HG03469 (cell line): ENCODE results near the gene GLB1L3.
"Not testable (repeated sequence)": the region's sequence is repeated elsewhere in the genome, so short reads cannot be mapped to it uniquely, and the experiment has no call there.

Source experiments
- ATAC-seq: cut with Tn5 transposase; IDR thresholded peaks from one replicate; pipeline ENCODE4 v1.9.1; 2021; ENCODE audit warnings: mild to moderate bottlenecking, moderate library complexity, moderate number of reproducible peaks; ENCODE audit not compliant: unreplicated experiment

The GLB1L3 gene

DNA sequence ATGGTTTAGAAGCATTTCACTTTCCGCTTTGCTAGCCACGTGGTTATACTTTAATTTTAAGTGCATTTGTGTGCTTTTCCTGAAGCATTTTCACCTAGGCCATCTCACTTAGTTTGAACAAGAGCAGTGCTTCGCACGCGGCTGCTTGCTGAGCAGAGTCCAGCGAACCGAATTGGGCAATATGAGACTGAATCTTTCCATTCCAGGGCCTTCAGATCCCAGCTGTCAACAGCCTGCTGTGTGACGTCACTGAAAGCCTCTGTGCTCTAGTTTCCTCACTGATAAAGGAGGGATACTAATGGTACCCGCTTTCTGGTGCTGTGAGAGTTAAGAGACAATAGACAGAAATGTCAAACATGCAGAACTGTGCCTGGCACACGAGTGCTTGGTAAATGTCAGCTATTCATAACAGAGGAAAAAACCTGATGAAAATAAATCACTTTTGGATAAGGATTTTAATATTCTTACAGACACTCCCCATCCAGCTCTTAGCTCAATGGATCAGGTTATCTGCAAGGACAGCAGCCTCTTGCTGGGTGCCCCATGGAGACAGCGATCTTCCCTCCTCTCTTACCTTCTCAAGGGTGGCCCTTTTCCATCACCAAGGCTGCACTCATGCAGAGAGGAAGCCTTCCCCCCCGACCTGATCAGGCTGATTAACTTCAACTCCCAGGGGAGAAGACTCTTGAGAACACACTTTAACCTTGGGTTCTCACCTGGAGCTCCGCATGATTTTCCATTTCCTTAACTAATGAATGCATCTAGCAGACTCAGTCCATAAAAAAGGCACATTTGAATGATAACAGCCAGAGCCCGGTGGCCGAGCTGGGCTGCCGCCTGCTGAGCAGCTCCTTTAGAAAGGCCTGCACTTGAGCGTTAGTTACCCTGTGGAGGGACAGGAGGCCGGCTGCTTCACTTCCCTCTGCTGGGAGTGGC lies 3.5 kb upstream of the GLB1L3 start:
- no peak for ATAC-seq

DNA sequence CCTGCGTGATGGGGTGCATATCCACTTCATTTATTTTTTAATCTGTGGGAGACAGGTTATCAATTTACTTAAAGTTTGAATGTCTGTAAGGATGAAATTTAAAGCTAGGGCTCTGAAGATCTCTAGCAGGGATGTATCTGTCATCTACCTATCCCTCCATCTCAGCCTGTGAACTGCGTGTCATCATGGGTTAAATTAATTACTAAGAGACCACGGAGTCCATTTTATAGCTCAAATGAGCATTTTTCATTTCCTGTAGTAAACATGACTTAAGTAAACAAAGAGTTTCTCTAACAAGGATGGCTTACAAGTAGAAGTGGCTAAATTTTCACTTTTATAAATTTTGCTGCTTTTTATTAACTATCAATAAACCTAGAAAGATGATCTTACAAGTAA lies 2.9 kb upstream of the GLB1L3 start:
- no peak for ATAC-seq

DNA sequence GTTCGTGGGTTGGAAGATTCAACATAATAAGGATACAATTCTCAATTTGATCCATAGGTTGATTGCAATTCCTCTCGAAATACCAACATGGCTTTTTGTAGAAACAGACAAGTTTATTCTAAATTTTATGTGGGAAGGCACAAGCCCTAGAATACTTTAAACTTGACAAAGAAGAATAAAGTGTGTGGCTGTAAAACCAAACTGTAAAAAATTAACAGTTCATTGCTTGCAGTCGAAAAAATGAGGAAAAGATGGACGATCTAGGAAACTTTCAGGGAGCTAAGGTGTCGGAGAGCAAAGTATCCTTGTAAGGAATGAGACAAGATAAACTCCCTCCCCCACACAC lies 1.0 kb upstream of the GLB1L3 start:
- no peak for ATAC-seq

DNA sequence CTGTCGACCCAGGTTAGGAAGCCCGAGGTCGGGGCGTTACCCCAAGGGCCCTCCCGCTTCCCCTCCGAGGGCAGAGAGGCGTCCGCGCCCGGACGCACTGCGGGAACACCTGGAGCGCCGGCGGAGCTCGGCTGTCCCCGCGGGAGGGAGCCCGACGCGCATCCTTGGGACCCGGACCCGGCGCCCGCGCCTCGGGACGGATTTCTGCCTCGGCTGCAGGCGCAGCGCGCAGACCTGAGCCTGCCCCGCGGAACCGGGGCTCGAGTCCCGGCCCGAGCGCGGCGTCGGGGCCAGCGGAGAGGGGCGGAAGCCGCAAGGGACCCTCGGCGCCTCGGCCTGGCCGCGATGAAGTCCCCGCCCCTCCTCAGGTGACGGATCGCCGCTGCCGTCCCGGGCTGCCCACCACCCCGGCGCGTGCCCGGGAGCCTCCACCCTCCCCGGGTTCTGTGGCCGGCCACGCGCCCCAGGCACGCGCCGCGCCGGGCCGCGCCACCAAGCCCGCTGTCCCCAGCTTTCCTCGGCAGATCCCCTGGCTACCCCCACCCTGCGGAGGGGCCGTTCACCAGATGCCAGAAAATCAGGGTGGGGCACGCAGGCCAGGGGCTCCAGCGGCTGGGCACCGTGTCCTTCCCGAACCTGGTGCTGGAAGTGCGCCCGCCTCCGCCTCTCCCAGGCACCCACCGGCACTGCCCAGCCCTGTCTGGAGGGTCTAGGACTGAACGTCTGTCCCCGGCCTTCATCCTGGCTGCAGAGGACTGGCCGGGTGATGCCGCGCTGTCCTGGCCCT lies 410 bp downstream of the GLB1L3 start:
- ATAC-seq: no peak

DNA sequence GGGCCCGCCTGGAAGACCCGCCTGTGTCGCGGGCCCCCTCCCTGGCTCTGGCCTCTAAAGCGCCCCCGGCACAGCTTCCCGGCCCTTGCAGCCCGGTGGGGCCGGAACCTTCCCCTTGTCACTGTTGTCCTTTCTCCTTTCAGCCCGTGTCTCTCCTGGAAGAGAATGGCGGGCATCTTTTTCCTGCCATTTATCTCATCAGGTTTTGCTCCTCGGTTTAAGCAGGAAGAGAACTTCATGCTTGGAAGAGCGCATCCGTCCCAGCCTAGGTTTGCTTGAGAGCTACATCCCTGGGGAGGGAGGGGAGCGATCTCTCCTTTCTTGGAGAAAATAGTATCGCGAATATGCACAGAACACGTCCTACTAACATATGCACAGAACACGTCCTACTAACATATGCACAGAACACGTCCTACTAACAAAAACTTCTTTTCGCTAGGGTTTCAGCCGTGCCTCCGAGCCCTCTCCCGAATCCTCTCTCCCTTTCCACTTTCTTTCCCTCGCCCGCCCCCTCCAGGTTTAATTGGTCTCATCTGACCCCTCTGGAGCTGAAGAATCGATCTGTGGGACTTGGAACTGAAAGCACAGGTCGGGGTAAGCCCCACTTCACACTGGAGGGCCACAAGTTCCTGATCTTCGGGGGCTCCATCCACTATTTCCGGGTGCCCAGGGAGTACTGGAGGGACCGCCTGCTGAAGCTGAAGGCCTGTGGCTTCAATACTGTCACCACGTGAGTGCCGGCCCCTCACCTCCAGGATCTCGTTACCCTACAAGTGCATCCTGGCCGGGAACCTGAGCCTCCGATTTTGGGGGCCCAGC lies 1.2 kb downstream of the GLB1L3 start:
- ATAC-seq: no peak

DNA sequence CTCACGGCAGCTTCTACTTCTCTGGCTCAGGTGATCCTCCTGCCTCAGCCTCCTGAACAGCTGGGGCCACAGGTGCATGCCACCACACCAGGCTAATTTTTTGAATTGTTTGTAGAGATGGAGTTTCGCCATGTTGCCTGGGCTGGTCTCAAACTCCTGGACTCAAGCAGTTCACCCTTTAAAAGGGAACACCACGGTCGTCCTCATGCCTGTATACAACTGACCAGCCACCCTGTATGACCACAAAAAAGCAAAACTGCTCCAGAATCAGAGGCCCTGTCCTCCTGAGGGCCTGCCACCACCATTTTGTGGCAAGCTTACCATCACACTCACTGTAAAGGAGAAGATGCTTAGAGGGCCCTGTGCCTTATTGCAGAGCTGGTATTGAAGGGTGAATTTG lies 2.2 kb downstream of the GLB1L3 start:
- no peak for ATAC-seq

DNA sequence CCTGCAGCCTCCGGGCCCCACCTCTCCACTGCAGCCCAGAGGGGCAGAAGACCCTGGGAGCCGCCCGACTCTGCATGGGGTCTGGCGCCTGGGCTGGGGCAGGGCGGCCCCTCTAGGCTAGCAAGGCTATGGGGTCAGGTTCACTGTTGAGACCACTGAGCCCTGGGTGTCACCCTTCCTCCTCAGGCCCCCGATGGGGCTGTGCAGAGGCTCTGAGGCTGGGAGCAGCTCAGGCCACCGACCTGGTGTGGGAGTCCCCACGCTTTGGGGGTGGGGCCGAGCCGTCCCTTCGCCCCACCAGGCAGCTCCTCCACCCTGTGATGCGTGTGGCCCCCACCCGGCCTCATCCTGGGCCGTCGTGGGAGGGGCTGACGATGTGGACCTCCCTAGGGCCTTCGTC lies 5.5 kb downstream of the GLB1L3 start:
- ATAC-seq: not testable (repeated sequence)

DNA sequence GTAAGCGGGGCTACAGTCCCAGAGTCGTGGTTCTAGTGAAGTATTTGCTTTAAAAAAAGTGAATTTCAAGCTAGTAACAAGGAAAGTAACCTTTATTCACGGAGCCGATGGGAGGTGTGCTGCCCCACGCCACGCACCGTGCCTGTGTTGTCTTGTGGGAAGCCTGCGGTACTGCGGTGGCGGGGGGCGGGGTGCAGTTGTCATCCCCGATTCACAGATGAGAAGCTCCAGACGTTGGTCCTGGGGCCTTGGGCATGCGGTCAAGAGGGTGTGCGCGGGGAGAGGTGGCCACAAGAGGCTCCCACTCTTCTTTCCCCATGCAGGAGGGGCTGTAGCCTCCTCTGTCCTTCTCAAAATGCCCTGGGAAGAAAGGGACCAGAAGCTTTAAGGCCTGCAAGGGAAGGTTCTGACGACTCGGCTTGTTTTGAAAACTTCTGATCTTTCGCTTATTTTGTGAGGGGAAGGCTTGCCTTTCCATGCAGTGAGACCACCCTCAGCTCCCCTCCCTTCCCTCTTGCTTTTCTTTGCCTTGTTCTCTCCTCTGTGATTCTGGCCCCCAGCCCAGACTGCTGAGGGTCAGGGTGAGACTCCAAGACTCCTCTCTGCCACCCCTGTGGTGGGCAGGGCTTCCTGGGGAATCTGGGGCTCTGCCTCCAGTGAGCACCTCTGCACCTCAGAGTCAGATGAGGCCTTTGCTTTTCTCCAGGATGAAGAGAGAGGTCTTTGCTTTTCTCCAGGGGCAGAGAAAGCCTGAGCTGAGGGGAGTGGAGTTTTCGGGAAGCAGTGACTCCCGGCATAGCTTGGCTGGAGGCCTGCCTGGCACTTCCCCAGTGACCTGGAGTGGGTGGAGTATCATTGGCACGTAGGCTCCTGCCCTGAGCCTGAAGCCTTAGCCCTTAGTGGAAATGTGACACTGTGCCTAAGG lies 6.2 kb downstream of the GLB1L3 start:
- no peak for ATAC-seq

DNA sequence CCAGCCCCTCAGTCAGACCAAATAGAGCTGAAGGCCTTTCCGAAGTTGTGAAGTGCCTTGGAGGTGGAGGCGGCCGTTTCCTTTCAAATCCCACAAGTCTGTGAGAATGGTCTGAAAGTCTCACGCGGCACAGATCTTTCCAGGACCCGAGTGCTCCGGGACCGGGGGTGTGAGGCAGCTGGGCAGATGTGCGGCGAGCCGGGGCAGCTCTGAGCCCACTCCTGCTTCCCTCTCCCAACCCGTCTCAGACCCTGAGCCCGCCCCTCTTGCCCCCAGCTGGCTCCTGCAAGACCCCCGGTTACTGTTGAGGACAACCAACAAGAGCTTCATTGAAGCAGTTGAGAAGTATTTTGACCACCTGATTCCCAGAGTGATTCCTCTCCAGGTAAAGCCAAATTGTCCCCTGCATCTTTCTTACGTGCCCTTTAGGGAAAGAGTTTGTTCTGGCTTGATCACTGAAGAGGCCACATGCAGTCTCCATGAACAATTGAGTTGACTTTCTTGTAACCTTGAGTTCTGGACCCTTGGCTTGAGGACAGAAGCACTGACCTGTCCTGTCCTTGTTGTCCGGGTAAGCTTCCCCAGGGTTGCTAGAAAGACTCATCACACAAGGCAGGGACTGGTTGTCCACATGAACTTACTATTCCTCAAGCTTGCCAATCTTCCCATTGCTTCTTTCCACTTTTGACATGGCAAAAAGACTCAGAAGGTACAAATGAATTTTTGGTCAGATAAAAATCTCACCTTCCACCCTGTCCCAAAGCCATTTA lies 7.5 kb downstream of the GLB1L3 start:
- ATAC-seq: no peak

DNA sequence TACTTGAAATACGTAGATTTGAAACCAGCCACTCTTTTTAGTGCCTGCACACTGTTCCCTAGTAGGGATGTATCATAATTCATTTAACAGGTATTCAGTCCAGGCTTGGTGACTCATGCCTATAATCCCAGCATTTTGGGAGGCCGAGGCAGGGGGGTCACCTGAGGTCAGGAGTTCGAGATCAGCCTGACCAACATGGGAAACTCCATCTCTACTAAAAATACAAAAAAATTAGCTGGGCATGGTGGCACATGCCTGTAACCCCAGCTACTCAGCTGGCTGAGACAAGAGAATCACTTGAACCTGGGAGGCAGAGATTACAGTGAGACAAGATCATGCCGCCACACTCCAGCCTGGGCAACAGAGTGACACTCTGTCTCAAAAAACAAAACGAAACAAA lies 8.2 kb downstream of the GLB1L3 start:
- not testable (repeated sequence) for ATAC-seq

DNA sequence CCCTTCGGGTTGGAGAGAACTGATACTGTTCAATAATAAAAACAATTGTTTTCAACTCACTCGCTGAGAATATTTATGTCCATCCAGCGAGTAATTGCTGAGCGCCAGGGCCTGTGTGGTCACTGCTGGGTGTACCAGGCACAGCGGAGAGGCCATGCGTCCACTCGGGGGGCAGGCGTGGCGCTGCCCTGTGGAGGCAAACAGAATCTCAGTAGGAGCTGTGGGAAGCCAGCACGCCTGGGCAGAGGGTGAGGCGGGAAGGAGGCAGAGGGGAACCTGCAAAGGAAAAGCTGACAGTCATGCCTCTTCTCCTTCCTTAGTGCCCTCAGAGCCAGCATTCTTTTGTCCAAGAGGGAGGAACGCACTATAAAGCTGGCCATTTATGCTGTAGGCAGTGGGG lies 11.4 kb downstream of the GLB1L3 start:
- no peak for ATAC-seq

DNA sequence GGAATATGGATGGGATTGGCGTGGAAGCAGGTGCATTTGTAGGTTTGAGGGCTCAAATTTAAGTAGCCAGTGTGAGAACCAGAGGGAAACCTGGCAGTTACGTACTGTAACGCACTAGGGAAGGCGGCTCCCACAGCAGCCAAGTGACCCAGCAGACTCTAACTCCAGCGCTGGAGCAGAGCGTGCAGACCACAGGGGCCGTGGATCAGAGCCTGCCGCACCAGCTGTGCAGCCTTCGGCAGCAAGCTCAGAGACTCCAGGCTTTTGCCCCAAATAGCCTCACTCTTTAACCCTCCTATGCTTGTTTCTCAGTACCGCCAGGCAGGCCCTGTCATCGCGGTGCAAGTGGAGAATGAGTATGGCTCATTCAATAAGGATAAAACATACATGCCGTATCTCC lies 12.3 kb downstream of the GLB1L3 start:
- ATAC-seq: no peak

DNA sequence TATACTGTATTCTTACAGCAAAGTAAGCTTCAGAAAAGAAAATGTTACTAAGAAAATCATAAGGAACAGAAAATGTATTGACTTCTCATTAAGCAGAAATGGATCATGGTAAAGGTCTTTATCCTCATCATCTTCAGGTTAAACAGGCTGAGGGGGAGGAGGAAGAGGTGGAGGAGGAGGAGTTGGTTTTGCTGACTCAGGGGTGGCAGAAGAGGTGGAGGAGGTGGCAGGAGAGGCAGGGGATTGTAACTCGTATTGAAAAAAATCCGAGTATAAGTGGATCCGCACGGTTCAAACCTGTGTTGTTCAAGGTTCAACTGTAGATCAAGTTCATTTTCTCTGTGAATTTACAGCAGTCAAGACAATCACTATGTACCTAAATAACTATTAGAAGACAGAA lies 13.0 kb downstream of the GLB1L3 start:
- no peak for ATAC-seq

DNA sequence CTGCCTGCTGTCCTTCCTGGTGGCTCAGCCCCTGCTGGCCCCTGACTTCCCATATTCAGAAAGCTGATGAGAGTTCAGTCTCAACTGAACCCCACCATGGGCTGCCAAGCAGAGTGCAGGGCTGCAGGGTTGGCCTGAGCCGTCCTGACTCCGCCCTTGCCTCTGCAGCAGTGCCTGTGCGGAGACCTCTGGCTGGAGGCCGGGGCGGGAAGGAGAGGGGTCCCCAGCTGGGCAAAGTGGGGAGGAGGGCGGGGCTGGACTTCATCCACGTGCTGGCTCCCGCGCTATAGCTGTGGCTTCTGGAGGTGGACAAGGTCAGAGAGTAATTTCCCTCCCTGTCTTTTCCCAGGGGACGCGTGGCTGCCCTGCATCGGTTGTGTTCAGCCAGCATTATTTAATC lies 13.6 kb downstream of the GLB1L3 start:
- ATAC-seq: no peak

DNA sequence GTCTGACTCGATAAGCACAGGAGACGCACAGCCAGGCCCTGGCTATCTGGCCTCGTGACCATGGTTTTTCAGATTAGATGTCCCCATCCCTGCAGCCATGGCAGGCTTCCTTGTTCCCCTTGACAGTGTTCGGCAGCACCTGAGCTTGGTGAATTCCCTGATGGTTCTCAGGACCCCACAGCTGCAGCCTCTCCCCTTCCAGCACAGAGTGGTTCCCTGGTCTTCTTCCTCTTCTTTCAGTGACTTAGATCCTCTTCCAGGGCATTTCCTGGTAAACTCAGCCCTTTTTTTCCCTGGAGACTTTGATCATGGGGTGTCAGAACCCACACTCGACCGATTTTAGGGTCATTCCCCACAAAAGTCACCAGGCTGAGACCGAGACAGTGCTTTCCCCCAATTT lies 14.5 kb downstream of the GLB1L3 start:
- ATAC-seq: no peak

DNA sequence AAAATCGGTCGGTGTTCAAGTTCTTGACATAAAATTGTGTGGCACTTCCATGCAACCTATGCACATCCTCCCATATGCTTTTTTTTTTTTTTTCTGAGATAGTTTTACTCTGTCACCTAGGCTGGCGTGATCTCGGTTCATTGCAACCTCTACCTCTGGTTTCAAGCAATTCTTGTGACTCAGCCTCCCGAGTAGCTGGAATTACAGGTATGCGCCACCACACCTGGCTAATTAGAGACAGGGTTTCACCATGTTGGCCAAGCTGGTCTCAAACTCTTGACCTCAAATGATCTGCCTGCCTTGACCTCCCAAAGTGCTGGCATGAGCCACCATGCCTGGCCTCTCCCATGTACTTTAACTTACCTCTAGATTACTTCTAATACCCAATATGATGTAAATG lies 15.0 kb downstream of the GLB1L3 start:
- no peak for ATAC-seq

DNA sequence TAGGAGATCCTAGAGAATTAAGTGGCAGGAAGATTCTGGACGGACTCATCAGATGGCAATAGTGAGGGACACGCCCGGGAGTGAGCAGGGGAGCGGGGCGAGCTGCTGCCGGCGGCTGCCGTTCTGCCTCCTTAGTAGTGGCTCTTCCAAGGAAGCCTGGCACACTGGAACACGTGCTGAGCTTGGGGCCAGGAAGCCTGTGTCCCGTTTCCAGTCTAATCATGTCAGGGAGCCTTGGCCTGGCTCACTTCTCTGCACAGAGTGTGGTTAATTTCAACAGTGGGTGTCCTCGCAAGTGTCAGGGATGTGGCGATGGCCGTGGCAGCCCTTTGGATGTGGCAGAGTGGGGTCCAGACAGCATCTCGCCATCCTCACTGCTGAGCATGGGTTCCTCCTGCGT lies 16.5 kb downstream of the GLB1L3 start:
- ATAC-seq: no peak

DNA sequence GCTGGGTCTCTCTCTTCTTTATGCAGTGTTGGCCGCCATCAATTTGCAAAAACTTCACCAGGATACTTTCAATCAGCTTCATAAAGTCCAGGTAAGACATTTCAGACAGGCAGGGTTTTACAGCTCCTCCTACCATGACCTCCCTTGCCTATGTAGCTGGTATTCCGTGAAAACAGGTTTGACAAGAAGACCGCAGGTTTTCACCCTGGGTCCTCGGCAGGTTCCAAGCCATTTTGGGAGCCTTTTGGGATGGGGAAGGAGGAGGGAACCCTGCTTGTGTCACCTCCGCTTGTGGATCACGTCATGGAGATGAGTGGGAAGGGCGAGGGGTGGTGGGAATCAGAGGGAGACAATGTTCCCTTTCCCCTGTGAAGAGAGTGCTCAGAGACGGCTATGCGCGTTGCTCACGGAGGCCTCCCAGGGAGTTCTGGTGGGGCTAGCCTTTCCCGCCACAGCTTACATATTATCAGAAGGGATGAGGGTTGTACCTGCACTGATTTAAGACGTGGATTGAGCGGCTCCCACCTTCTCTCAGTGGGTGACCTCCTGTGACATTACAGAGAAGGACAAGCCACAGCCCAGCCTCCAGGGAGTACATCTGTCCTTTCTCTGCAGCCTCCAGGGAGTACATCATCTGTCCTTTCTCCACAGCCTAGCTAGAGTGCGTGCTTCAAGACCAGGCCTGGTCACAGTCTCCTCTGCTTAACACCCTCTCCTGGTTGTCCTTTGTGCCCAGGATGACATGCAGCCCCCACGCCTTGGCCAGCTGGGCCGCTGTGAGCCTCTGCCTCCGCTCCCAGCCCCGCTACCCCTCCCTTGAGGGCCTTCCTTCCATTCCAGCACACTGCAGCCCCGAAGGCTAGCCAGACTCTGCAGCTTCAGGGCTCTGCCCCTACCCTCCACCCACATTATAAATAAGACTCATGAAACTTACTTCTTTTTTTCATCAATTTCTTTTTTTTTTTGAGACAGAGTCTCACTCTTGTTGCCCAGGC lies 17.2 kb downstream of the GLB1L3 start:
- ATAC-seq: no peak
